HG02943 (cell line): ENCODE measurements around the gene OR52E8.

Experiments
- ATAC-seq: cut with Tn5 transposase; IDR thresholded peaks from one replicate; pipeline ENCODE4 v1.9.1; 2021; ENCODE audit warnings: mild to moderate bottlenecking, low read depth, moderate library complexity; ENCODE audit not compliant: unreplicated experiment

OR52E8 gene

DNA sequence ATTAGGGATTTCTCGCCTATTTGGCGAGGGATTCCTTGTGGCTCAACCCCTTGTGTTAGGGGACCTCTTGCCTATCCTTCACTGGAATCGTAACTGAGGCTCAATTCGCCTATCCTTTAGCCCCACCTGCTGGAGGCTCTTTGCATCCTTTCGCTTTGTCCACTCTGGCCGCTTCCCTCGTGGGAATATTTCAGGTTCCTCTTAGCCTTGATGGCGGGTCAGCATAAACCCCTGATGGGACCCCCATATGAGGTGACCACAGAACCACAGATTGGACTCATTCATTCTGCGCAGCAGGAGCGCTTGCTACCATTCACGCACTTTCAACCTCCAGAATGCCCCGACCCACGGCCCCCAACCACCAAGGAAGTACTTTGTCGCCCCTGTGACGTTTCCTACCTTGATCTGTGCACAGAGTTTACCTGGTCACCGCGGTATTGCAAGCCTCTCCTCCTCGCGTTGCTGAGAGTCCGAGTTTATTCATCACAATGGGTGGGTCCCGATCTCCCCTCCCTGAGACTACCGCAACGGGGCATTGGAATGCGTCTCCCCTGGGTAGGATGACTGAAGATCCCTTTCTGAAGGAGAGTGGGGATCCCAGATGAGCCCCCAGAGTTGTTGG lies 48.9 kb downstream of the OR52E8 start, which contains the start of gene OR52N2:
Gene OR52N2 (plus strand): TSS at position 425 of the 622 bp plus-strand sequence. CDS start 11,412 bp downstream, outside the sequence.
- peak; percentile 94 for ATAC-seq

GRCh38 chr11:5807580-5807979 lies 49.9 kb downstream of the OR52E8 start:
- ATAC-seq: no peak
